HepG2 (cell line): ENCODE data around the gene SOX12. TPM values are rescaled to one million over a fixed set of nuclear protein-coding genes. Genes with fewer than 3 reads are reported as not detected.

Experiments used
- AHR ChIP-seq: IDR thresholded peaks from 2 replicates; pipeline ENCODE4 v1.6.1; 2018; ENCODE audit warnings: missing genetic modification reagents, missing compliant biosample characterization
- ATF7 ChIP-seq, 2 experiments: fragments of 450-650 bp in 1 of 2; sonication (generic) in 1 of 2; formaldehyde crosslinking in 1 of 2; IDR thresholded peaks; 2 replicates each; pipeline versions ENCODE4 v1.4.0 to v1.6.1; 2016 to 2020; ENCODE audit warnings: antibody characterized with exemption in 1 of 2, mild to moderate bottlenecking in 1 of 2, missing genetic modification reagents in 1 of 2
- DR1 ChIP-seq: sonication (generic); formaldehyde crosslinking; IDR thresholded peaks from 2 replicates; pipeline ENCODE4 v1.8.0; 2021; ENCODE audit warnings: mild to moderate bottlenecking, missing genetic modification reagents, inconsistent platforms
- GABPA ChIP-seq, 2 experiments: IDR thresholded peaks; 2 replicates each; pipeline ENCODE4 v1.6.1; 2011 to 2016; ENCODE audit warnings: low read depth in 2 of 2, low read length in 1 of 2, missing biosample characterization in 1 of 2, missing genetic modification characterization in 1 of 2
- KAT7 ChIP-seq: IDR thresholded peaks from 2 replicates; pipeline ENCODE4 v1.6.1; 2018; ENCODE audit warnings: borderline replicate concordance, missing compliant biosample characterization
- KLF16 ChIP-seq, 2 experiments: sonication (generic) in 1 of 2; formaldehyde crosslinking in 1 of 2; IDR thresholded peaks; 2 replicates each; pipeline versions ENCODE4 v1.6.1 to v1.8.0; 2016 to 2023; ENCODE audit warnings: missing genetic modification reagents in 2 of 2, missing compliant biosample characterization in 1 of 2
- PHF8 ChIP-seq: sonication (generic); formaldehyde crosslinking; IDR thresholded peaks from 2 replicates; pipeline ENCODE4 v1.5.0; 2020; ENCODE audit warnings: missing genetic modification reagents
- SALL1 ChIP-seq: sonication (generic); formaldehyde crosslinking; IDR thresholded peaks from 2 replicates; pipeline ENCODE4 v1.8.0; 2022; ENCODE audit warnings: mild to moderate bottlenecking, missing genetic modification reagents
- SP1 ChIP-seq, 2 experiments: fragments of 450-650 bp in 1 of 2; sonication (generic) in 1 of 2; formaldehyde crosslinking in 1 of 2; IDR thresholded peaks; 2 replicates each; pipeline versions ENCODE4 v1.4.0 to v1.6.1; 2016 to 2020; ENCODE audit warnings: missing genetic modification reagents in 1 of 2
- SP5 ChIP-seq: IDR thresholded peaks from 2 replicates; pipeline ENCODE4 v1.6.1; 2016; ENCODE audit warnings: low read depth, borderline replicate concordance
- TBL1XR1 ChIP-seq: fragments of 150-350 bp; IDR thresholded peaks from 2 replicates; pipeline ENCODE4 v1.6.1; 2014; ENCODE audit warnings: borderline replicate concordance, low read length; ENCODE audit not compliant: partially characterized antibody
- U2AF2 ChIP-seq: fragments of 200-400 bp; formaldehyde crosslinking; IDR thresholded peaks from 2 replicates; pipeline ENCODE4 v1.6.1; 2017; ENCODE audit warnings: low read depth, mild to moderate bottlenecking, low read length
- ZNF136 ChIP-seq: sonication (generic); formaldehyde crosslinking; IDR thresholded peaks from 2 replicates; pipeline ENCODE4 v1.8.1; 2022; ENCODE audit warnings: low read depth, mild to moderate bottlenecking, moderate library complexity, missing genetic modification reagents
- ZNF44 ChIP-seq: sonication (generic); formaldehyde crosslinking; IDR thresholded peaks from 2 replicates; pipeline ENCODE4 v1.5.1; 2020; ENCODE audit warnings: mild to moderate bottlenecking, missing genetic modification reagents
- ZNF468 ChIP-seq: sonication (generic); formaldehyde crosslinking; IDR thresholded peaks from 2 replicates; pipeline ENCODE4 v1.8.0; 2022; ENCODE audit warnings: mild to moderate bottlenecking, moderate library complexity, missing genetic modification reagents
- ZNF674 ChIP-seq: sonication (generic); formaldehyde crosslinking; IDR thresholded peaks from 2 replicates; pipeline ENCODE4 v1.5.0; 2020; ENCODE audit warnings: low read depth, mild to moderate bottlenecking, missing genetic modification reagents
- ZSCAN9 ChIP-seq: IDR thresholded peaks from 2 replicates; pipeline ENCODE4 v1.6.1; 2016; ENCODE audit warnings: borderline replicate concordance
- polyA plus RNA-seq, 8 experiments: library from polyadenylated mRNA; depleted of rRNA in 3 of 8; stranded (reverse) in 7 of 8; unstranded in 1 of 8; fragments of >200 nt; fragmentation: Illumina TruSeq in 4 of 8; extraction: Trizol in 4 of 8; gene quantifications; 2 replicates each; pipeline versions ENCODE4 v1.2.1 to v1.2.3, GENCODE V29; 2011 to 2016; ENCODE audit warnings: low read depth in 4 of 8, missing spikeins in 1 of 8, mixed read lengths in 1 of 8; ENCODE audit not compliant: insufficient read depth in 1 of 8
- total RNA-seq, 5 experiments: library from RNA; depleted of rRNA; stranded (reverse); fragments of >200 nt; fragmentation: Illumina TruSeq; extraction: Trizol; gene quantifications; 2 replicates each; pipeline ENCODE4 v1.2.3, GENCODE V29; 2016; ENCODE audit warnings: low read depth in 1 of 5
- TF ChIP-seq, protein P1 (sequence below): sonication (generic); formaldehyde crosslinking; IDR thresholded peaks from 2 replicates; pipeline ENCODE4 v1.4.0; 2020; ENCODE audit warnings: missing genetic modification reagents
- TF ChIP-seq, protein P2 (sequence below): sonication (generic); formaldehyde crosslinking; IDR thresholded peaks from 2 replicates; pipeline ENCODE4 v1.8.0; 2022; ENCODE audit warnings: missing genetic modification reagents, mild to moderate bottlenecking, moderate library complexity, borderline replicate concordance
- TF ChIP-seq, protein P3 (sequence below): sonication (generic); formaldehyde crosslinking; IDR thresholded peaks from 2 replicates; pipeline ENCODE4 v1.5.0; 2020; ENCODE audit warnings: missing genetic modification reagents
- TF ChIP-seq, protein P4 (sequence below): sonication (generic); formaldehyde crosslinking; IDR thresholded peaks from 2 replicates; pipeline ENCODE4 v1.8.0; 2022; ENCODE audit warnings: mild to moderate bottlenecking, missing genetic modification reagents, moderate library complexity
- TF ChIP-seq, protein P5 (sequence below): sonication (generic); formaldehyde crosslinking; IDR thresholded peaks from 2 replicates; pipeline ENCODE4 v1.4.0; 2020; ENCODE audit warnings: mild to moderate bottlenecking, missing genetic modification reagents, borderline replicate concordance

Gene SOX12
- total and polyA plus RNA-seq, 2 of the 13 experiments (the other 11 are each of a cell fraction or from before 2014, with no cell fraction given): 10.0 to 18.7 TPM

DNA sequence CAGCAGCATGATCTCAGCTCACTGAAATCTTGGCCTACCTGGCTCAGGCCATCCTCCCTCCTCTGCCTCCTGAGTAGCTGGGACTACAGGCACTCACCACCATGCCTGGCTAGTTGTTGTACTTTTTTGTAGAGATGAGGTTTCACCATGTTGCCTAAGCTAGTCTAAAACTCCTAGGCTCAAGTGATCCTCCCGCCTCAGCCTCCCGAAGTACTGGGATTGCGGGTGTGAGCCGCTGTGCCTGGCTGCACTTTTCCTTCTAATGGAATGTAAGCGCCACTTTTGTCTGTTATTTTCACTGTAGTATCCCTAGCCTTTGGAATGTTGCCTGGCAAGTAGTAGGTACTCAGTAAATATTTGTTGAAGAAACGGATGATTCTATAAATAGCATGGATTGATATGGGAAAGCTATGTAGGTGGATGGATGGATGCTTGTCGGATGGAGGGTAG is 44.8 kb downstream of the SOX12 start (continued):
- TF ChIP-seq KLF16 (CRISPR knock-in tag; IDR thresholded peaks at IDR 0.05) (peak in 1 of 2 experiments; percentile 68; a peak in 2 of 4 replicates), SP1 (IDR thresholded peaks at IDR 0.05) (no peak), SP1 (CRISPR knock-in tag; IDR thresholded peaks at IDR 0.05) (peak; percentile 38; the same call in 1 of the 2 replicates), ZNF136 (0 out of 2 replicates have a peak, but pooled peaks have one; percentile 55), SP5 (CRISPR knock-in tag) (no peak), TBL1XR1 (no peak), ZNF44 (CRISPR knock-in tag) (peak; percentile 87; the same call in 1 of the 2 replicates), ZSCAN9 (CRISPR knock-in tag) (peak; percentile 63; the same call in 1 of the 2 replicates), ATF7 (IDR thresholded peaks at IDR 0.05) (0 out of 2 replicates have a peak, but pooled peaks have one; percentile 17), ATF7 (CRISPR knock-in tag; IDR thresholded peaks at IDR 0.05) (no peak), KAT7 (0 out of 2 replicates have a peak, but pooled peaks have one; percentile 68), GABPA (IDR thresholded peaks at IDR 0.05; ENCODE audit: low read depth, low read length) (no peak), GABPA (CRISPR knock-in tag; IDR thresholded peaks at IDR 0.05; ENCODE audit: low read depth) (peak; percentile 47; the same call in 1 of the 2 replicates), DR1 (CRISPR knock-in tag) (0 out of 2 replicates have a peak, but pooled peaks have one; percentile 16), SALL1 (CRISPR knock-in tag) (peak; percentile 83), AHR (CRISPR knock-in tag) (0 out of 2 replicates have a peak, but pooled peaks have one; percentile 21), U2AF2 (no peak), PHF8 (0 out of 2 replicates have a peak, but pooled peaks have one; percentile 25), ZNF468 (CRISPR knock-in tag) (no peak), ZNF674 (CRISPR knock-in tag) (no peak)
- TF ChIP-seq, protein P1, sequence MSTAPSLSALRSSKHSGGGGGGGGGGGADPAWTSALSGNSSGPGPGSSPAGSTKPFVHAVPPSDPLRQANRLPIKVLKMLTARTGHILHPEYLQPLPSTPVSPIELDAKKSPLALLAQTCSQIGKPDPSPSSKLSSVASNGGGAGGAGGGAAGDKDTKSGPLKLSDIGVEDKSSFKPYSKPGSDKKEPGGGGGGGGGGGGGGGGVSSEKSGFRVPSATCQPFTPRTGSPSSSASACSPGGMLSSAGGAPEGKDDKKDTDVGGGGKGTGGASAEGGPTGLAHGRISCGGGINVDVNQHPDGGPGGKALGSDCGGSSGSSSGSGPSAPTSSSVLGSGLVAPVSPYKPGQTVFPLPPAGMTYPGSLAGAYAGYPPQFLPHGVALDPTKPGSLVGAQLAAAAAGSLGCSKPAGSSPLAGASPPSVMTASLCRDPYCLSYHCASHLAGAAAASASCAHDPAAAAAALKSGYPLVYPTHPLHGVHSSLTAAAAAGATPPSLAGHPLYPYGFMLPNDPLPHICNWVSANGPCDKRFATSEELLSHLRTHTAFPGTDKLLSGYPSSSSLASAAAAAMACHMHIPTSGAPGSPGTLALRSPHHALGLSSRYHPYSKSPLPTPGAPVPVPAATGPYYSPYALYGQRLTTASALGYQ (CRISPR knock-in tag): peak; percentile 55; the same call in 1 of the 2 replicates
- TF ChIP-seq, protein P2, sequence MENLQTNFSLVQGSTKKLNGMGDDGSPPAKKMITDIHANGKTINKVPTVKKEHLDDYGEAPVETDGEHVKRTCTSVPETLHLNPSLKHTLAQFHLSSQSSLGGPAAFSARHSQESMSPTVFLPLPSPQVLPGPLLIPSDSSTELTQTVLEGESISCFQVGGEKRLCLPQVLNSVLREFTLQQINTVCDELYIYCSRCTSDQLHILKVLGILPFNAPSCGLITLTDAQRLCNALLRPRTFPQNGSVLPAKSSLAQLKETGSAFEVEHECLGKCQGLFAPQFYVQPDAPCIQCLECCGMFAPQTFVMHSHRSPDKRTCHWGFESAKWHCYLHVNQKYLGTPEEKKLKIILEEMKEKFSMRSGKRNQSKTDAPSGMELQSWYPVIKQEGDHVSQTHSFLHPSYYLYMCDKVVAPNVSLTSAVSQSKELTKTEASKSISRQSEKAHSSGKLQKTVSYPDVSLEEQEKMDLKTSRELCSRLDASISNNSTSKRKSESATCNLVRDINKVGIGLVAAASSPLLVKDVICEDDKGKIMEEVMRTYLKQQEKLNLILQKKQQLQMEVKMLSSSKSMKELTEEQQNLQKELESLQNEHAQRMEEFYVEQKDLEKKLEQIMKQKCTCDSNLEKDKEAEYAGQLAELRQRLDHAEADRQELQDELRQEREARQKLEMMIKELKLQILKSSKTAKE (CRISPR knock-in tag): peak; percentile 73
- TF ChIP-seq, protein P3, sequence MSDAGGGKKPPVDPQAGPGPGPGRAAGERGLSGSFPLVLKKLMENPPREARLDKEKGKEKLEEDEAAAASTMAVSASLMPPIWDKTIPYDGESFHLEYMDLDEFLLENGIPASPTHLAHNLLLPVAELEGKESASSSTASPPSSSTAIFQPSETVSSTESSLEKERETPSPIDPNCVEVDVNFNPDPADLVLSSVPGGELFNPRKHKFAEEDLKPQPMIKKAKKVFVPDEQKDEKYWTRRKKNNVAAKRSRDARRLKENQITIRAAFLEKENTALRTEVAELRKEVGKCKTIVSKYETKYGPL (CRISPR knock-in tag): no peak
- TF ChIP-seq, protein P4, sequence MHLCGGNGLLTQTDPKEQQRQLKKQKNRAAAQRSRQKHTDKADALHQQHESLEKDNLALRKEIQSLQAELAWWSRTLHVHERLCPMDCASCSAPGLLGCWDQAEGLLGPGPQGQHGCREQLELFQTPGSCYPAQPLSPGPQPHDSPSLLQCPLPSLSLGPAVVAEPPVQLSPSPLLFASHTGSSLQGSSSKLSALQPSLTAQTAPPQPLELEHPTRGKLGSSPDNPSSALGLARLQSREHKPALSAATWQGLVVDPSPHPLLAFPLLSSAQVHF (CRISPR knock-in tag): no peak
- TF ChIP-seq, protein P5, sequence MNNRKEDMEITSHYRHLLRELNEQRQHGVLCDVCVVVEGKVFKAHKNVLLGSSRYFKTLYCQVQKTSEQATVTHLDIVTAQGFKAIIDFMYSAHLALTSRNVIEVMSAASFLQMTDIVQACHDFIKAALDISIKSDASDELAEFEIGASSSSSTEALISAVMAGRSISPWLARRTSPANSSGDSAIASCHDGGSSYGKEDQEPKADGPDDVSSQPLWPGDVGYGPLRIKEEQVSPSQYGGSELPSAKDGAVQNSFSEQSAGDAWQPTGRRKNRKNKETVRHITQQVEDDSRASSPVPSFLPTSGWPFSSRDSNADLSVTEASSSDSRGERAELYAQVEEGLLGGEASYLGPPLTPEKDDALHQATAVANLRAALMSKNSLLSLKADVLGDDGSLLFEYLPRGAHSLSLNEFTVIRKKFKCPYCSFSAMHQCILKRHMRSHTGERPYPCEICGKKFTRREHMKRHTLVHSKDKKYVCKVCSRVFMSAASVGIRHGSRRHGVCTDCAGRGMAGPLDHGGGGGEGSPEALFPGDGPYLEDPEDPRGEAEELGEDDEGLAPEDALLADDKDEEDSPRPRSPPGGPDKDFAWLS (CRISPR knock-in tag): no peak
